H1 (cell line): Measurements from ENCODE around the gene SEMA3G. TPM values are rescaled to one million over a fixed set of nuclear protein-coding genes. Genes with fewer than 3 reads are reported as not detected.

Experiments used
- CTCF ChIA-PET: fragments of 300-600 bp; sonication (Branson Sonifier 250); formaldehyde crosslinking; loops from one replicate; lab custom pipeline; 2021; ENCODE audit not compliant: partially characterized antibody; lab: Charles Lee
- POLR2A ChIA-PET: fragments of 300-600 bp; sonication (Branson Sonifier 250); formaldehyde crosslinking; loops from one replicate; lab custom pipeline; 2021; ENCODE audit warnings: inconsistent platforms; ENCODE audit not compliant: partially characterized antibody; lab: Charles Lee
- DNase-seq, 2 experiments: peaks; one replicate each; pipeline versions ENCODE4 v3.0.0 to v3.0.0-alpha.2; 2010 to 2022; ENCODE audit warnings: low spot score in 2 of 2, low read depth in 1 of 2, mixed read lengths in 1 of 2
- FAIRE-seq: peaks from 2 replicates; lab custom pipeline; 2011; peaks lifted over from hg19 to GRCh38; lab: Jason Lieb, UNC
- H2AFZ ChIP-seq: 2 replicates; pipeline ENCODE4 v1.8.1; 2012; ENCODE audit warnings: low read length, inconsistent platforms
- H2AK5ac ChIP-seq: 2 replicates; pipeline ENCODE4 v1.6.1; 2013; ENCODE audit warnings: low read depth, low read length
- H2BK120ac ChIP-seq: replicated peaks from 2 replicates; pipeline ENCODE3; 2013; ENCODE audit warnings: low read depth, low read length, inconsistent platforms
- H2BK12ac ChIP-seq: 2 replicates; pipeline ENCODE4 v1.6.1; 2013; ENCODE audit warnings: low read depth, low read length
- H2BK15ac ChIP-seq: 2 replicates; pipeline ENCODE4 v1.6.1; 2013; ENCODE audit warnings: low read length
- H2BK20ac ChIP-seq: 2 replicates; pipeline ENCODE4 v1.6.1; 2013; ENCODE audit warnings: low read length
- H2BK5ac ChIP-seq: 2 replicates; pipeline ENCODE4 v1.6.1; 2013; ENCODE audit warnings: low read depth, low read length
- H3K14ac ChIP-seq: 2 replicates; pipeline ENCODE4 v1.6.1; 2013; ENCODE audit warnings: inconsistent platforms; ENCODE audit not compliant: insufficient read length
- H3K18ac ChIP-seq: 2 replicates; pipeline ENCODE4 v1.6.1; 2013; ENCODE audit warnings: low read length; ENCODE audit errors: extremely low read depth
- H3K23ac ChIP-seq: 2 replicates; pipeline ENCODE4 v1.6.1; 2013; ENCODE audit warnings: inconsistent platforms; ENCODE audit not compliant: insufficient read length
- H3K23me2 ChIP-seq: 2 replicates; pipeline ENCODE4 v1.6.1; 2013; ENCODE audit warnings: low read depth, low read length
- H3K27ac ChIP-seq: 2 replicates; pipeline ENCODE4 v1.6.1; 2011; ENCODE audit warnings: low read depth, low read length, inconsistent platforms
- H3K27me3 ChIP-seq, 4 experiments: replicated peaks in 1 of 4; 1 replicate in 1 of 4; 2 replicates in 3 of 4; pipeline versions ENCODE4 v1.6.1 to v1.8.1; 2011 to 2013; ENCODE audit warnings: low read length in 3 of 4, mild to moderate bottlenecking in 3 of 4, inconsistent platforms in 2 of 4, mixed read lengths in 2 of 4, moderate library complexity in 1 of 4; ENCODE audit not compliant: control insufficient read depth in 3 of 4, insufficient read depth in 3 of 4; ENCODE audit errors: extremely low read depth in 1 of 4
- H3K36me3 ChIP-seq, 4 experiments: 2 replicates each; pipeline versions ENCODE4 v1.6.1 to v1.8.1; 2011 to 2013; ENCODE audit warnings: mild to moderate bottlenecking in 4 of 4, low read length in 3 of 4, moderate library complexity in 2 of 4, control low read depth in 1 of 4, inconsistent platforms in 1 of 4; ENCODE audit not compliant: insufficient read depth in 4 of 4, control insufficient read depth in 2 of 4
- H3K4ac ChIP-seq: replicated peaks from 2 replicates; pipeline ENCODE3; 2013; ENCODE audit warnings: low read length, low read depth, mixed read lengths, inconsistent platforms; ENCODE audit not compliant: insufficient read length
- H3K4me1 ChIP-seq, 4 experiments: replicated peaks in 1 of 4; 1 replicate in 1 of 4; 2 replicates in 3 of 4; pipeline versions ENCODE4 v1.6.1 to v1.8.1; 2011 to 2013; ENCODE audit warnings: low read length in 3 of 4, inconsistent platforms in 2 of 4, mixed read lengths in 1 of 4; ENCODE audit not compliant: insufficient read depth in 4 of 4, control insufficient read depth in 3 of 4
- H3K4me2 ChIP-seq, 2 experiments: 2 replicates each; pipeline versions ENCODE4 v1.6.1 to v1.8.1; 2011 to 2013; ENCODE audit warnings: low read depth in 2 of 2, low read length in 2 of 2, control low read depth in 1 of 2, inconsistent platforms in 1 of 2, mild to moderate bottlenecking in 1 of 2; ENCODE audit not compliant: insufficient read depth in 1 of 2
- H3K4me3 ChIP-seq, 4 experiments: fragments of 200-600, 300-600 bp in 1 of 4; sonication (generic), shearing (Covaris generic), sonication (Bioruptor Twin) in 1 of 4; 2 replicates each; pipeline versions ENCODE4 v1.5.1 to v1.8.1; 2011 to 2016; ENCODE audit warnings: low read length in 4 of 4, low read depth in 3 of 4, control low read depth in 2 of 4, inconsistent platforms in 2 of 4, mild to moderate bottlenecking in 2 of 4, mixed read lengths in 1 of 4, moderate library complexity in 1 of 4; ENCODE audit not compliant: insufficient read depth in 2 of 4; ENCODE audit errors: extremely low read depth in 1 of 4
- H3K56ac ChIP-seq: replicated peaks from 2 replicates; pipeline ENCODE3; 2013; ENCODE audit warnings: low read depth, mild to moderate bottlenecking, mixed read lengths, low read length, inconsistent platforms; ENCODE audit not compliant: insufficient read length
- H3K79me1 ChIP-seq: 2 replicates; pipeline ENCODE4 v1.6.1; 2013; ENCODE audit warnings: low read depth, low read length, control low read depth
- H3K79me2 ChIP-seq, 2 experiments: 2 replicates each; pipeline versions ENCODE4 v1.6.1 to v1.8.1; 2012 to 2013; ENCODE audit warnings: low read length in 2 of 2, mild to moderate bottlenecking in 2 of 2, inconsistent platforms in 1 of 2; ENCODE audit not compliant: insufficient read depth in 2 of 2, control insufficient read depth in 1 of 2
- H3K9ac ChIP-seq, 4 experiments: replicated peaks in 1 of 4; 1 replicate in 1 of 4; 2 replicates in 3 of 4; pipeline versions ENCODE4 v1.6.1 to v1.8.1; 2011 to 2013; ENCODE audit warnings: low read depth in 3 of 4, low read length in 3 of 4, control low read depth in 2 of 4, mild to moderate bottlenecking in 2 of 4, moderate library complexity in 2 of 4, inconsistent platforms in 1 of 4; ENCODE audit errors: extremely low read depth in 1 of 4
- H3K9me3 ChIP-seq, 2 experiments: 2 replicates each; pipeline versions ENCODE4 v1.6.1 to v1.8.1; 2012 to 2013; ENCODE audit warnings: mild to moderate bottlenecking in 2 of 2, moderate library complexity in 2 of 2, control low read depth in 1 of 2, inconsistent platforms in 1 of 2, low read depth in 1 of 2, low read length in 1 of 2, mixed read lengths in 1 of 2; ENCODE audit not compliant: insufficient read depth in 2 of 2
- H4K20me1 ChIP-seq, 2 experiments: replicated peaks in 1 of 2; 2 replicates each; pipeline versions ENCODE3 to v1.8.1; 2011 to 2013; ENCODE audit warnings: inconsistent platforms in 2 of 2, low read length in 2 of 2, mild to moderate bottlenecking in 1 of 2; ENCODE audit not compliant: insufficient read depth in 2 of 2, control insufficient read depth in 1 of 2
- H4K5ac ChIP-seq: 2 replicates; pipeline ENCODE4 v1.6.1; 2013; ENCODE audit warnings: low read length, low read depth, mixed read lengths, inconsistent platforms; ENCODE audit not compliant: insufficient read length
- H4K8ac ChIP-seq: 2 replicates; pipeline ENCODE4 v1.8.0; 2013; ENCODE audit warnings: mild to moderate bottlenecking, moderate library complexity, low read length, inconsistent platforms; ENCODE audit not compliant: insufficient read depth; ENCODE audit errors: extremely low read depth
- H4K91ac ChIP-seq: replicated peaks from 2 replicates; pipeline ENCODE3; 2013; ENCODE audit warnings: low read length, mixed read lengths, inconsistent platforms; ENCODE audit not compliant: insufficient read length
- CBX8 ChIP-seq: fragments of 300-800, 300-1000 bp; sonication (generic); IDR thresholded peaks from 2 replicates; pipeline ENCODE4 v1.7.1; 2016; ENCODE audit warnings: low read depth, low read length, borderline replicate concordance
- CEBPB ChIP-seq: IDR thresholded peaks from 2 replicates; pipeline ENCODE4 v1.6.1; 2012; ENCODE audit warnings: low read depth, low read length
- CHD1 ChIP-seq: IDR thresholded peaks from 2 replicates; pipeline ENCODE4 v1.6.1; 2012; ENCODE audit warnings: low read depth, low read length, improper control_type of control experiment
- GABPA ChIP-seq: IDR thresholded peaks from 2 replicates; pipeline ENCODE4 v1.6.1; 2011; ENCODE audit warnings: mild to moderate bottlenecking, low read length, moderate library complexity, borderline replicate concordance; ENCODE audit not compliant: insufficient read depth
- GTF2F1 ChIP-seq: IDR thresholded peaks from 2 replicates; pipeline ENCODE4 v1.6.1; 2012; ENCODE audit warnings: low read depth, low read length, improper control_type of control experiment, borderline replicate concordance
- HDAC6 ChIP-seq: IDR thresholded peaks from one replicate; pipeline ENCODE4 v1.7.1; 2012; ENCODE audit warnings: low read depth, mild to moderate bottlenecking, inconsistent platforms, low read length, moderate library complexity
- KDM4A ChIP-seq: IDR thresholded peaks from one replicate; pipeline ENCODE4 v1.7.1; 2012; ENCODE audit warnings: low read depth, mild to moderate bottlenecking, moderate library complexity, low read length, inconsistent platforms; ENCODE audit not compliant: severe bottlenecking
- SP2 ChIP-seq: IDR thresholded peaks from 2 replicates; pipeline ENCODE4 v1.6.1; 2012; ENCODE audit warnings: mild to moderate bottlenecking, low read length, inconsistent platforms
- YY1 ChIP-seq: IDR thresholded peaks from 2 replicates; pipeline ENCODE4 v1.6.1; 2011; ENCODE audit warnings: low read depth, mild to moderate bottlenecking, low read length
- WGBS, 2 experiments: shearing (Covaris generic) in 1 of 2; methylation state at CpG; one replicate each; pipeline versions ENCODE4 v1.1.6 to v1.1.7; 2013 to 2015; ENCODE audit warnings: low lambda C conversion rate in 2 of 2, mixed read lengths in 2 of 2, inconsistent platforms in 1 of 2, low coverage in 1 of 2, missing lambda C conversion rate in 1 of 2; ENCODE audit not compliant: insufficient replicate concordance in 2 of 2, insufficient coverage in 1 of 2, insufficient read length in 1 of 2; ENCODE audit errors: extremely low coverage in 1 of 2, missing lambda C conversion rate in 1 of 2; 5-methylcytosine and 5-hydroxymethylcytosine counted together
- polyA plus RNA-seq, 7 experiments: library from polyadenylated mRNA; depleted of rRNA in 3 of 7; stranded (reverse) in 5 of 7; unstranded in 2 of 7; fragments of >200 nt in 5 of 7; fragments of 200-250 nt in 2 of 7; gene quantifications; 1 replicate in 5 of 7; 2 replicates in 1 of 7; 4 replicates in 1 of 7; pipeline versions ENCODE4 v1.2.1 to v1.2.3, GENCODE V29; 2011 to 2013; ENCODE audit warnings: missing spikeins in 2 of 7, mixed read lengths in 2 of 7
- total RNA-seq: library from RNA; stranded (reverse); fragmentation: NEBNext Ultra II Directional; extraction: Animal tissue kit (Norgen Biotek cat#: 25700); gene quantifications from 2 replicates; pipeline ENCODE4 v1.2.1, GENCODE V29; 2021
- TF ChIP-seq, protein P1 (sequence below): IDR thresholded peaks from 2 replicates; pipeline ENCODE4 v1.6.1; 2012; ENCODE audit warnings: inconsistent platforms
- TF ChIP-seq, protein P2 (sequence below), 3 experiments: IDR thresholded peaks; 1 replicate in 2 of 3; 2 replicates in 1 of 3; pipeline versions ENCODE4 v1.5.1 to v1.6.1; 2011; ENCODE audit warnings: low read length in 3 of 3, mild to moderate bottlenecking in 3 of 3, inconsistent platforms in 2 of 3, low read depth in 1 of 3, moderate library complexity in 1 of 3; ENCODE audit not compliant: insufficient read depth in 1 of 3; ENCODE audit errors: control extremely low read depth in 1 of 3

The SEMA3G gene
- total and polyA plus RNA-seq, 2 of the 8 experiments (the other 6 are each of a cell fraction or from before 2014, with no cell fraction given) = 0.95 to 1.5 TPM

DNA sequence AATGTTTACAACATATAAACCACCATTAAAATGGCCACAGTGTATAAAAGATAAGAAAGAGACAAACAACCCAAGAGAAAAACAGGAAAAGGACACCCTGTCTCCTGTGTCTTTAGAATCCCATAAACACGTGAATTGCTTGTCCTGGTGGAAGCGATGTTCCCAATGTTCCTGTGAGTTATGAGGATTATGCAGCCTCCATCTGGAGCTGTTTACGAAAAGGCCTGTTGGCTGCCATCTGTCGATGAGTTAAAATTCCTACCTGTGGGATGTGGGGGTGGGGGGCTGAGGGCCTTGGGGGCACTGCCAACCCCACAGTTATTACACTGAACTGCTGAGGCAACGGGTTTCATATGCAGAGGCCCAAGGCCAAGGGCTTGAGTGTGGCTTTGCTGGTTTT lies 24.1 kb upstream of the SEMA3G start:
- Histone ChIP-seq H4K91ac (no peak overlapping the region), H2BK120ac (no peak overlapping the region), H2BK5ac (no peak overlapping the region), H2BK12ac (no peak overlapping the region), H3K14ac (no peak overlapping the region), H3K9ac (no peak overlapping the region), H3K23me2 (no peaks in the 10 kb centered on the region), H3K4me3 (no peak overlapping the region), H4K8ac (no peak overlapping the region), H2BK15ac (no peak overlapping the region), H3K27me3 (no peaks in the 10 kb centered on the region; a peak in 1 of 7 replicates), H3K4me2 (no peak overlapping the region), H4K20me1 (peaks cover 2 to 23% of the 10 kb centered on the region in 2 experiments), H2AK5ac (no peak overlapping the region), H2BK20ac (no peak overlapping the region), H3K27ac (no peak overlapping the region), H3K56ac (no peak overlapping the region), H3K4me1 (no peaks in the 10 kb centered on the region; a peak in 3 of 7 replicates), H4K5ac (no peak overlapping the region), H3K9me3 (no peaks in the 10 kb centered on the region), H3K23ac (no peak overlapping the region), H3K18ac (no peak overlapping the region), H2AFZ (no peak overlapping the region), H3K4ac (no peak overlapping the region), H3K79me2 (peaks cover 0 to 14% of the 10 kb centered on the region in 2 experiments; a peak in 1 of 4 replicates), H3K79me1 (peaks cover 14% of the 10 kb centered on the region), H3K36me3 (peaks cover 12 to 41% (median 23%) of the 10 kb centered on the region in 4 experiments; a peak in 7 of 8 replicates)
- ChIA-PET CTCF (interaction anchor here (0.8 to 8.1 kb wide), 8 partner anchors 11 to 76 kb away, joined by 3 to 79 read pairs (median 10); partner anchors contain the start of genes NISCH, SEMA3G and STAB1), POLR2A (interaction anchor here (0.7 to 2.0 kb wide), 3 partner anchors 10 to 76 kb away, joined by 3 to 5 read pairs (median 3); no protein-coding TSS in a partner anchor)
- no peak for DNase-seq
- 75% methylated on average over 5 of the region's 5 CpGs; no CpG with 5 or more reads in 1 of the 2 experiments for WGBS, 2 experiments
- no peak for FAIRE-seq
- TF ChIP-seq KDM4A (no peak), CHD1 (no peak), SP2 (no peak), CBX8 (no peak), GTF2F1 (no peak), HDAC6 (no peak), YY1 (no peak), GABPA (no peak), CEBPB (no peak)
- TF ChIP-seq, protein P1, sequence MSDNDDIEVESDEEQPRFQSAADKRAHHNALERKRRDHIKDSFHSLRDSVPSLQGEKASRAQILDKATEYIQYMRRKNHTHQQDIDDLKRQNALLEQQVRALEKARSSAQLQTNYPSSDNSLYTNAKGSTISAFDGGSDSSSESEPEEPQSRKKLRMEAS = no peak
- TF ChIP-seq, protein P2, sequence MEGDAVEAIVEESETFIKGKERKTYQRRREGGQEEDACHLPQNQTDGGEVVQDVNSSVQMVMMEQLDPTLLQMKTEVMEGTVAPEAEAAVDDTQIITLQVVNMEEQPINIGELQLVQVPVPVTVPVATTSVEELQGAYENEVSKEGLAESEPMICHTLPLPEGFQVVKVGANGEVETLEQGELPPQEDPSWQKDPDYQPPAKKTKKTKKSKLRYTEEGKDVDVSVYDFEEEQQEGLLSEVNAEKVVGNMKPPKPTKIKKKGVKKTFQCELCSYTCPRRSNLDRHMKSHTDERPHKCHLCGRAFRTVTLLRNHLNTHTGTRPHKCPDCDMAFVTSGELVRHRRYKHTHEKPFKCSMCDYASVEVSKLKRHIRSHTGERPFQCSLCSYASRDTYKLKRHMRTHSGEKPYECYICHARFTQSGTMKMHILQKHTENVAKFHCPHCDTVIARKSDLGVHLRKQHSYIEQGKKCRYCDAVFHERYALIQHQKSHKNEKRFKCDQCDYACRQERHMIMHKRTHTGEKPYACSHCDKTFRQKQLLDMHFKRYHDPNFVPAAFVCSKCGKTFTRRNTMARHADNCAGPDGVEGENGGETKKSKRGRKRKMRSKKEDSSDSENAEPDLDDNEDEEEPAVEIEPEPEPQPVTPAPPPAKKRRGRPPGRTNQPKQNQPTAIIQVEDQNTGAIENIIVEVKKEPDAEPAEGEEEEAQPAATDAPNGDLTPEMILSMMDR (IDR thresholded peaks at IDR 0.05; ENCODE audit: control extremely low read depth in 1 of 3, insufficient read depth in 1 of 3, low read depth in 1 of 3, low read length in 3 of 3) = no peak
